Measurements from ENCODE around the gene SRSF7. TPM values are rescaled to one million over a fixed set of nuclear protein-coding genes. Genes with fewer than 3 reads are reported as not detected.
A peak's percentile ranks its signal among the peaks of the same experiment; 100 is the strongest.
"Not testable (repeated sequence)": the region's sequence is repeated elsewhere in the genome, so short reads cannot be mapped to it uniquely, and the experiment has no call there.

The SRSF7 gene
- total and polyA plus RNA-seq, 2 donors (not counting 3 experiments of a cell fraction or from before 2014, with no cell fraction given), result 165 to 202 TPM

DNA sequence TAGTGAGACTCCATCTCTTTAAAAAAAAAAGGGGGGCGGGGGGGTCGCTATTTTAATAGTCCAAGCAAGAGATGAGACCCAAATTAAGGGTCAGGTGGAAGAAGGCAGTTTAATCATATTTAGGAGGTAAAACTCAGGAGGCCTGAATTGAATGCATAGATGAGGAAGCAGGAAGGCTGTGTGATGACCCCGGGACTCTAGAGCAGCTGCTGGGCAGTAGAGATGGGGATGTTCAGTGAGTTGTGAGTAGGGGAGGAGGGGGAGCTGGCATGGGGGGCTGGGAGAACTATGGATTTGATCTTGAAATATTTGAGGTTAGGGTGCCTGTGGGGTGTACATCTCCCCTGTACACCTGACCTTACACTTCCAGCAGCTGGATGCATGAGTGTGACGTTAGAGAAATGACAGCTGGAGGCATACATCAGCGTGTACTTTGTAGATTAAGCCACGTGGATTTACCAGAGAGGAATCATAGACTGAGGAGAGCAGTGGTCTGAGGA, 44.3 kb downstream of the SRSF7 start:
- CTCF ChIA-PET, result interaction anchor here (1.9 to 2.2 kb wide), 2 partner anchors 35 to 103 kb away, joined by 4 to 6 read pairs; partner anchors contain the start of gene HNRNPLL
- Histone ChIP-seq H3K4me1 (ENCODE audit: control insufficient read depth, extremely low read depth, insufficient read depth, low read length) (no peaks in the 10 kb centered on the region), H3K4me3 (replicated peaks in 1 of 3; ENCODE audit: insufficient read depth in 1 of 3, low read depth in 1 of 3, low read length in 3 of 3) (no peak overlapping the region), H2AFZ (ENCODE audit: low read depth, low read length) (no peak overlapping the region), H3K27ac (ENCODE audit: insufficient read depth, low read depth, low read length) (no peak overlapping the region), H3K27me3 (ENCODE audit: control insufficient read depth in 2 of 2, insufficient read depth in 2 of 2, low read length in 2 of 2) (no peaks in the 10 kb centered on the region), H4K20me1 (replicated peaks; ENCODE audit: control insufficient read depth, extremely low read depth, insufficient read depth, low read length) (no peaks in the 10 kb centered on the region), H3K36me3 (ENCODE audit: control insufficient read depth in 2 of 2, extremely low read depth in 1 of 2, insufficient read depth in 2 of 2, low read length in 2 of 2) (no peaks in the 10 kb centered on the region), H3K9ac (replicated peaks; ENCODE audit: extremely low read depth, insufficient read depth, low read length) (no peak overlapping the region), H3K9me1 (replicated peaks; ENCODE audit: control insufficient read depth, extremely low read depth, insufficient read depth, low read length) (no peaks in the 10 kb centered on the region), H3K4me2 (ENCODE audit: insufficient read depth, low read length) (no peak overlapping the region), H3K9me3 (replicated peaks; ENCODE audit: control insufficient read depth, insufficient read depth, low read length) (no peaks in the 10 kb centered on the region), H3K79me2 (ENCODE audit: control insufficient read depth, insufficient read depth, low read length) (no peaks in the 10 kb centered on the region)
- no peak for TF ChIP-seq POLR2AphosphoS5 (IDR thresholded peaks at IDR 0.05; ENCODE audit: insufficient read depth, low read depth, low read length)
- dilution Hi-C loops (cut with MboI; ENCODE audit: extremely low pct_ligation_motif_present, low sequenced_read_pairs) (no loop called here), intact Hi-C loops (cut with micrococcal nuclease) (no loop called here)
- POLR2A ChIA-PET, result no interaction called here
- FAIRE-seq (no peak), DNase-seq (ENCODE audit: low read depth, low spot score) (peak; percentile 51)
- no TSS peak for BruUV-seq (replicated peaks)

DNA sequence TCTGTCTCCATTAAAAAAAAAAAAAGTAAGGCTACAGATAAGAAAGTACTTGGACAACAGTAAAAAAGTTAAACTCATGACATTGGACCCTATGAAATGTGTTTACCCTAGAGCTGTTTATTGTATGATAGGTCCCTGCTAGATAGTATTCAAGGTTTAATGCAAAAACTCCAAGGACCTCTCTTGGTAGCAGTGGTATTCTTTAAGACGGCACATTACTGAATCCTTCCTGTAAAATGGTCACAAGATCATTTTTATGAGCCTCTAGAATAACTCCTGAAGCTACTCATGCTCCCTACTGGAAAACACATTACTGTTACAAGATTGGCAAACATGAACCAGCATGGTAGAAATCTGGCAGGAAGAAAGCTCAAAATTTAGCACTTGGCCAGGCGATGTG, 46.5 kb downstream of the SRSF7 start:
- Histone ChIP-seq H3K4me3 (replicated peaks in 1 of 3; ENCODE audit: insufficient read depth in 1 of 3, low read depth in 1 of 3, low read length in 3 of 3) (no peak overlapping the region), H2AFZ (ENCODE audit: low read depth, low read length) (no peak overlapping the region), H3K27ac (ENCODE audit: insufficient read depth, low read depth, low read length) (no peak overlapping the region), H3K9me3 (replicated peaks; ENCODE audit: control insufficient read depth, insufficient read depth, low read length) (no peaks in the 10 kb centered on the region), H3K9me1 (replicated peaks; ENCODE audit: control insufficient read depth, extremely low read depth, insufficient read depth, low read length) (no peaks in the 10 kb centered on the region), H3K36me3 (ENCODE audit: control insufficient read depth in 2 of 2, extremely low read depth in 1 of 2, insufficient read depth in 2 of 2, low read length in 2 of 2) (no peaks in the 10 kb centered on the region), H3K9ac (replicated peaks; ENCODE audit: extremely low read depth, insufficient read depth, low read length) (no peak overlapping the region), H3K79me2 (ENCODE audit: control insufficient read depth, insufficient read depth, low read length) (no peaks in the 10 kb centered on the region), H3K4me2 (ENCODE audit: insufficient read depth, low read length) (no peak overlapping the region), H4K20me1 (replicated peaks; ENCODE audit: control insufficient read depth, extremely low read depth, insufficient read depth, low read length) (no peaks in the 10 kb centered on the region), H3K4me1 (ENCODE audit: control insufficient read depth, extremely low read depth, insufficient read depth, low read length) (no peaks in the 10 kb centered on the region), H3K27me3 (ENCODE audit: control insufficient read depth in 2 of 2, insufficient read depth in 2 of 2, low read length in 2 of 2) (no peaks in the 10 kb centered on the region)
- no peak for TF ChIP-seq POLR2A (IDR thresholded peaks at IDR 0.05; ENCODE audit: low read depth, low read length)
- TF ChIP-seq, protein P1, sequence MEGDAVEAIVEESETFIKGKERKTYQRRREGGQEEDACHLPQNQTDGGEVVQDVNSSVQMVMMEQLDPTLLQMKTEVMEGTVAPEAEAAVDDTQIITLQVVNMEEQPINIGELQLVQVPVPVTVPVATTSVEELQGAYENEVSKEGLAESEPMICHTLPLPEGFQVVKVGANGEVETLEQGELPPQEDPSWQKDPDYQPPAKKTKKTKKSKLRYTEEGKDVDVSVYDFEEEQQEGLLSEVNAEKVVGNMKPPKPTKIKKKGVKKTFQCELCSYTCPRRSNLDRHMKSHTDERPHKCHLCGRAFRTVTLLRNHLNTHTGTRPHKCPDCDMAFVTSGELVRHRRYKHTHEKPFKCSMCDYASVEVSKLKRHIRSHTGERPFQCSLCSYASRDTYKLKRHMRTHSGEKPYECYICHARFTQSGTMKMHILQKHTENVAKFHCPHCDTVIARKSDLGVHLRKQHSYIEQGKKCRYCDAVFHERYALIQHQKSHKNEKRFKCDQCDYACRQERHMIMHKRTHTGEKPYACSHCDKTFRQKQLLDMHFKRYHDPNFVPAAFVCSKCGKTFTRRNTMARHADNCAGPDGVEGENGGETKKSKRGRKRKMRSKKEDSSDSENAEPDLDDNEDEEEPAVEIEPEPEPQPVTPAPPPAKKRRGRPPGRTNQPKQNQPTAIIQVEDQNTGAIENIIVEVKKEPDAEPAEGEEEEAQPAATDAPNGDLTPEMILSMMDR (IDR thresholded peaks at IDR 0.05; ENCODE audit: extremely low read depth in 1 of 2, insufficient read depth in 1 of 2, low read depth in 1 of 2, low read length in 2 of 2), result no peak
- no peak for TF ChIP-seq FOS (IDR thresholded peaks at IDR 0.05; ENCODE audit: borderline replicate concordance, insufficient read depth, low read length)
- TF ChIP-seq GATA2 (IDR thresholded peaks at IDR 0.05; ENCODE audit: insufficient read depth, insufficient read length, low read depth, low read length), result no peak
- TF ChIP-seq, protein P2, sequence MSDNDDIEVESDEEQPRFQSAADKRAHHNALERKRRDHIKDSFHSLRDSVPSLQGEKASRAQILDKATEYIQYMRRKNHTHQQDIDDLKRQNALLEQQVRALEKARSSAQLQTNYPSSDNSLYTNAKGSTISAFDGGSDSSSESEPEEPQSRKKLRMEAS (IDR thresholded peaks at IDR 0.05; ENCODE audit: insufficient read depth, insufficient read length), result no peak
- TF ChIP-seq POLR2AphosphoS5 (IDR thresholded peaks at IDR 0.05; ENCODE audit: insufficient read depth, low read depth, low read length), result no peak
- TF ChIP-seq JUN (IDR thresholded peaks at IDR 0.05; ENCODE audit: borderline replicate concordance, insufficient read depth, insufficient read length, low read depth), result no peak
- TF ChIP-seq EZH2 (IDR thresholded peaks at IDR 0.05; ENCODE audit: borderline replicate concordance, low read depth, low read length, severe bottlenecking), result no peak
- no peak for TF ChIP-seq MYC (IDR thresholded peaks at IDR 0.05; ENCODE audit: low read depth, low read length)
- intact Hi-C loops (cut with micrococcal nuclease), result no loop called here
- dilution Hi-C loops (cut with MboI; ENCODE audit: extremely low pct_ligation_motif_present, low sequenced_read_pairs), result no loop called here
- DNase-seq (ENCODE audit: low read depth, low spot score), result no peak
- ChIA-PET CTCF (interaction anchor here (1.4 to 1.9 kb wide), 2 partner anchors 11 to 13 kb away, joined by 4 to 9 read pairs; no protein-coding TSS in a partner anchor), POLR2A (no interaction called here)
- no TSS peak for BruUV-seq (replicated peaks)
- no peak for FAIRE-seq

DNA sequence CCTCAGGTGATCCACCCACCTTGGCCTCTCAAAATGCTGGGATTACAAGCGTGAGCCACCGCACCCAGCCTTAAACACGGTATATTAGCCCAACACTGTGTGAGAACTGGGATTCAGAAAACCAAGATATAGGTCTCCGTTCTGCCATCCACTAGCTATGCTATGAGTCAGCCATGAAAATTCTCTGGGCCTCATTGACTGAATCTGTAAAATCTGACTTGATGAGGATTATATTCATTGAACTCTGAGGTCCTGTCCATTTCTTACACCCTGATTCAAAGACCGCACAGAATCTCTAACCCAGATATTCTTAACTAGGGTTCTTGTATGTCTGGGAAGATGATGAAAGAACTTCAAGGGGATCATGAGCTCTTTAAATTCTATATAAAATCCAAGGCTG, 47.8 kb downstream of the SRSF7 start:
- H3K9ac ChIP-seq (replicated peaks; ENCODE audit: extremely low read depth, insufficient read depth, low read length); DNase-seq (ENCODE audit: low read depth, low spot score): not testable (repeated sequence)

More for the DNA sequence above, 47.8 kb downstream of the SRSF7 start:
- POLR2A ChIA-PET; H3K36me3 ChIP-seq (ENCODE audit: control insufficient read depth in 2 of 2, extremely low read depth in 1 of 2, insufficient read depth in 2 of 2, low read length in 2 of 2); H3K4me1 ChIP-seq (ENCODE audit: control insufficient read depth, extremely low read depth, insufficient read depth, low read length); H4K20me1 ChIP-seq (replicated peaks; ENCODE audit: control insufficient read depth, extremely low read depth, insufficient read depth, low read length); H2AFZ ChIP-seq (ENCODE audit: low read depth, low read length); H3K9me1 ChIP-seq (replicated peaks; ENCODE audit: control insufficient read depth, extremely low read depth, insufficient read depth, low read length); FAIRE-seq; H3K27me3 ChIP-seq (ENCODE audit: control insufficient read depth in 2 of 2, insufficient read depth in 2 of 2, low read length in 2 of 2); BruUV-seq (replicated peaks); intact Hi-C loops (cut with micrococcal nuclease); H3K9me3 ChIP-seq (replicated peaks; ENCODE audit: control insufficient read depth, insufficient read depth, low read length); H3K4me2 ChIP-seq (ENCODE audit: insufficient read depth, low read length); H3K27ac ChIP-seq (ENCODE audit: insufficient read depth, low read depth, low read length); dilution Hi-C loops (cut with MboI; ENCODE audit: extremely low pct_ligation_motif_present, low sequenced_read_pairs); H3K4me3 ChIP-seq (replicated peaks in 1 of 3; ENCODE audit: insufficient read depth in 1 of 3, low read depth in 1 of 3, low read length in 3 of 3); H3K79me2 ChIP-seq (ENCODE audit: control insufficient read depth, insufficient read depth, low read length): not testable (repeated sequence)
- CTCF ChIA-PET, result interaction anchor here (1.2 to 1.9 kb wide), 3 partner anchors 12 to 429 kb away, joined by 3 to 9 read pairs (median 3); no protein-coding TSS in a partner anchor

All from endothelial cell of umbilical vein (primary cell).